Muscle layer of colon (tissue), 2 donors: Measurements from ENCODE around the gene ROPN1.
"Not testable (repeated sequence)": the region's sequence is repeated elsewhere in the genome, so short reads cannot be mapped to it uniquely, and the experiment has no call there.

Source experiments
- H3K27ac ChIP-seq: one replicate; pipeline ENCODE4 v1.7.0; 2013; ENCODE audit warnings: low read depth, mild to moderate bottlenecking, low read length, moderate library complexity
- H3K27me3 ChIP-seq, 2 donors: one replicate each; pipeline ENCODE4 v1.7.0; 2013; ENCODE audit warnings: low read length in 2 of 2, mild to moderate bottlenecking in 2 of 2; ENCODE audit not compliant: insufficient read depth in 2 of 2, control insufficient read depth in 1 of 2
- H3K36me3 ChIP-seq: one replicate; pipeline ENCODE4 v1.7.0; 2013; ENCODE audit warnings: mild to moderate bottlenecking, low read length; ENCODE audit not compliant: insufficient read depth
- H3K4me1 ChIP-seq: one replicate; pipeline ENCODE4 v1.7.0; 2013; ENCODE audit warnings: mild to moderate bottlenecking, low read length; ENCODE audit not compliant: insufficient read depth
- H3K4me3 ChIP-seq, 2 donors: one replicate each; pipeline ENCODE4 v1.7.0; 2013; ENCODE audit warnings: low read length in 2 of 2, low read depth in 1 of 2, mild to moderate bottlenecking in 1 of 2, moderate library complexity in 1 of 2
- H3K9ac ChIP-seq: one replicate; pipeline ENCODE4 v1.7.0; 2013; ENCODE audit warnings: low read length
- H3K9me3 ChIP-seq: one replicate; pipeline ENCODE4 v1.7.0; 2013; ENCODE audit warnings: mild to moderate bottlenecking, low read length
- donor health status: abdominal sarcoma.
- donor health status: Adenocarcinoma of cecum.

The ROPN1 gene

DNA sequence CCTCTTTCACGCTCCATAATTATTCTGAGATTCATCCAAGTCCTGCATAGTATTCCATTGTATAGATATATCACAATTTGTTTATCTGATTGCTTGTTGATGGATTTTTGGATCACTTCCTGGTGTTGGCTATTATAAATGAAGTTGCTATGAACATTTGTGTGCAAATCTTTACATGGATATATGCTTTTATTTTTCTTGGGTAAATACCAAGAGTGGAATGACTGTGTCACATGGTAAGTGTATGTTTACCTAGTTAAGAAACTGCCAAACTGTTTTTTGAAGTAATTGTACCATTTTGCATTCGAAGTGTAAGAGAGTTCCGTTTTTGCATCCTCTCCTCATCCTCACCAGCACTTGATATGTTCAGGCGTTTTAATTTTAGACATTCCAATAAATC lies 34.6 kb upstream of the ROPN1 start:
- Histone ChIP-seq H3K4me3 (no peak overlapping the region), H3K9ac (no peak overlapping the region), H3K36me3 (no peaks in the 10 kb centered on the region), H3K27ac (no peak overlapping the region), H3K27me3 (no peaks in the 10 kb centered on the region), H3K4me1 (no peaks in the 10 kb centered on the region), H3K9me3 (no peaks in the 10 kb centered on the region)

DNA sequence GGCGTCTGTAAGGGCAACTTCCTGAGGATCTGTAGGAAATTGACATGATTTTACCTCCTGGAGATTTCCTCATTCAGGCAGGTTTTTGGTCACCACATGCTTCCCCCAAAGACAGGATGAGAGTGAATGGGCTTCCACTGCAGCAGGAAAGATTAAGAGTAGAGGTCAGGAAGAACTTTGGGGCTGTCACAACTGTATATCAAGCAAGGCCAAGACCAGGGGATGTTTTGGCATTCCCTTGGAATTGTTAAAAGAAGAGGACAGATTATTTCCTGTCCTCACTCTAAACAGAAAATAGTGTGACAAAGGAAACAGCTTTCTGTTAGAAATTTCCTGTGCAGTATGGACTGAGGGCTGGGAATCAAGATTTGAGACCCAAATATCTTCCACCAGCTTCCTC lies 31.6 kb upstream of the ROPN1 start:
- not testable (repeated sequence) for H3K9ac ChIP-seq, H3K4me1 ChIP-seq, H3K27ac ChIP-seq, H3K27me3 ChIP-seq, H3K4me3 ChIP-seq, H3K36me3 ChIP-seq, H3K9me3 ChIP-seq

DNA sequence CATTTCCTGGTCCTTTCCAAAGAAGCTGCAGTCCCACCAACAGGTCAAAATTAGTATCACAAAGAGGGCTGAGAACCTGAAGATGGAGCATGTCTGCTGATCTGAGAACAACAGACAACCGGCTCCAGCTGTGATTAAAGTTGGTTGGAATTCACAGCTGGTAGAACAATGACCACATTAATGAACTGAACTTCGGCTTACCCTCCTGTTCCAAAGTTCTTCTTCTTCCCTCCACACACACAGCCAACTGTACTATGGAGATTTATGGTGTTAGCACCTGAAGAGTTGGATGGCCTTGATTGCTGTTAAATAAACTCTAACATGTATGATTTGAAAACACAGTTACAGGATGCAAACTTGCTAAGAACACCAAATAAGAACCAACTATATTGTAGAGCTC lies 27.4 kb upstream of the ROPN1 start:
- no peaks in the 10 kb centered on the region for H3K27me3 ChIP-seq
- no peak overlapping the region for H3K9ac ChIP-seq
- no peak overlapping the region for H3K4me3 ChIP-seq
- no peaks in the 10 kb centered on the region for H3K36me3 ChIP-seq
- no peak overlapping the region for H3K27ac ChIP-seq
- no peaks in the 10 kb centered on the region for H3K9me3 ChIP-seq
- no peaks in the 10 kb centered on the region for H3K4me1 ChIP-seq

DNA sequence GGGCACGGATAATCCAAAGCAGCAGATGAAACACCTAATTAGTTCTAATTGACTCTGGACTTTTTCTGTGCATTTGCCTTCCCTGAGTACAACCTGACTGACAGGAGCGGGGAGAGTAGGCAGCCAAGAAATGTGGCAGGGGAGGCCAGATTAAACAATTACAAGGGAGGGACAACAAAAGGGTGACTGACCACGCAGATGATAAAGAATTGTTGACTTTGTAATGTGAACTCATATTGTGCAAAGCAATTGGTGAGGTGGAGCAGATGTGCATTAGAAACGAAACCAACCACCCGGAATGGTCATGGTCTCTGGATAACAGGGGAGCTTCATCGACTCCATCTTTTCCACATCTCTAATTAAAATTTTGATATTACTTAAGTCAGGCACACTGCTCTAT lies 25.6 kb upstream of the ROPN1 start:
- H3K27me3 ChIP-seq, H3K27ac ChIP-seq, H3K9me3 ChIP-seq, H3K36me3 ChIP-seq, H3K4me1 ChIP-seq, H3K4me3 ChIP-seq, H3K9ac ChIP-seq: not testable (repeated sequence)

DNA sequence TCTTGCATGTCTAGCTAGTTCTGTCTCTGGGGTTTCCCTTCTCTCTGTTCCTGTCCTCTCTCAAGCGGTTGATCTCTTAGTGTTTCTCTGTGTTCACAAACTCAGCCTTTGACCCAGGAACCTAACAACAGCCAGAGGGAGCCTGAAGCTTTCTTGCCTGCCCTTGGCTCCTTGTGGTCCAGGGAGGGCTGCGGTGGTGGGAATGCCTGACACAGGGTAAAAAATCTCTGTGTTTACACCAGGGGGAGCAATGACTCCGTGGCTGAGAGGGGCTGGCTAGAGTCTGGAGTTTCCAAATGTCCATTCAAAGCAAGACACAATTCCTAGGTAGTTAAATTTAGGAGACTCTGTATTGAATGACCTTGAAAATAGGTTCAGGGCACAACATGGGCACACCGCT lies 24.6 kb upstream of the ROPN1 start:
- H3K9ac ChIP-seq, H3K4me3 ChIP-seq, H3K36me3 ChIP-seq, H3K27ac ChIP-seq, H3K9me3 ChIP-seq, H3K27me3 ChIP-seq, H3K4me1 ChIP-seq: not testable (repeated sequence)

DNA sequence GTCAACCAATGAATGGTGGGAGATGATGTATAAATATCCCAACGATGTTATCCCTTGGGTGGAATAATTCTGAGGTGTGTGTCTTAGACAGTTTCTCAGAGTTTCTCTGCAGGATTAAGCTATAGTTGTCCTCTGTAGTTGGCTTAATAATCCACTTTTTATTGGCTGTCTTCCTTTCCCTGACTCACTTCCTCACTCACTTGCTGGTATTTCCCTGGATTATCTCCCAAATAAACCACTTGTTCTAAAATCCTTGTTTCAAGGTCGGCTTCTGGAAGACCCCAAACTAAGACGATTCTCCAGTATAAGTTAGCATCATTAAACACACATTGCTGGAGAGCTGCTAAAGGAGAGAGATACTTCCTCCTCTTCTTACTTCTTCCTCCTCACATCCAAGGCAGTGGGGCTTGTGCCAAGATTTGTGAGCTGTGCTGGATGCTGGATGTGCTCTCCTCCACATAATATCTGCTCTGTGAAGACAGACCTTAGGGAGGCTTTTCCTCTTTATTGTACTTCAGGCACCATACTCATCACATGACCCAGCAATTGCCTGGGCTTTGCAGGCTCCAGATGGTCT lies 22.5 kb upstream of the ROPN1 start:
- Histone ChIP-seq H3K9ac (no peak overlapping the region), H3K27me3 (no peaks in the 10 kb centered on the region), H3K27ac (no peak overlapping the region), H3K9me3 (no peaks in the 10 kb centered on the region), H3K36me3 (no peaks in the 10 kb centered on the region), H3K4me3 (no peak overlapping the region), H3K4me1 (no peaks in the 10 kb centered on the region)

DNA sequence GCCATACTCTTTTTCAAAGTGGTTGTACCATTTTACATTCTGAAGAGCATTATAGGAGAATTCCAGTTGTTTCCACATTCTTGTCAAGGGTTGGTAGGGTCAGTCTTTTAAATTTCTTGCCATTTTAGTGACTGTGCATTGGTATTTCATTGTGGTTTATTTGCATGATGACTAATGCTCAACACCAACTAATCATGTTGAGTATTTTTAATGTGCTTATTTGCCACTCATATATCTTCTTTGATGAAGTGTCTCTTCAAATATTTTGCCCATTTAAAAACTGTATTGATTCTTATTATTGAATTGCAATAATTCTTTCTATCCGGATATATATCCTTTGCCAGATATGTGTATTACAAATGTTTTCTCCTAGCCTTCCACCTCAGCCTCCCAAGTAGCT lies 16.4 kb upstream of the ROPN1 start:
- not testable (repeated sequence) for H3K9ac ChIP-seq, H3K27ac ChIP-seq

DNA sequence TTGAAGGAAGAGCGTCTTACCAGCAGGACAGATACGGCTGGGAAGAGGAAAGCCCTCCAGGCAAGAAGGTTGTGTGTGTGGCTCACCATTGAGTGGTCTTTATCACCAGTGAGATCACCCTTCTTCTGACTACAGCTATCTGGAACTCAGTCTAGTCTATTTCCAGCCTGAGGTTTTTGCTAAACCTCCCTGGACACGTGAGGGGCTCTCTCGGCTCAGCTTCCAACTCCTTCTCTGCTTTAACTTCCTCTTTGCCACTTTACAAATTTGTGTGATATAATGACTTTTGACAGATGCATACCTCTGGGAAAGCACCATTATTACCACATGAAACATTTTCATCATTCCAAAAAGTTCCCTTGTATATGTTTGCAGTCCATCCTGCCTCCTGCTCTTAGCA lies 15.3 kb upstream of the ROPN1 start:
- Histone ChIP-seq H3K27ac (no peak overlapping the region), H3K27me3 (no peaks in the 10 kb centered on the region), H3K36me3 (no peaks in the 10 kb centered on the region), H3K9ac (no peak overlapping the region), H3K9me3 (no peaks in the 10 kb centered on the region), H3K4me1 (no peaks in the 10 kb centered on the region), H3K4me3 (no peak overlapping the region)

More for the DNA sequence above, 16.4 kb upstream of the ROPN1 start:
- not testable (repeated sequence) for H3K4me3 ChIP-seq, H3K4me1 ChIP-seq, H3K27me3 ChIP-seq, H3K36me3 ChIP-seq, H3K9me3 ChIP-seq

DNA sequence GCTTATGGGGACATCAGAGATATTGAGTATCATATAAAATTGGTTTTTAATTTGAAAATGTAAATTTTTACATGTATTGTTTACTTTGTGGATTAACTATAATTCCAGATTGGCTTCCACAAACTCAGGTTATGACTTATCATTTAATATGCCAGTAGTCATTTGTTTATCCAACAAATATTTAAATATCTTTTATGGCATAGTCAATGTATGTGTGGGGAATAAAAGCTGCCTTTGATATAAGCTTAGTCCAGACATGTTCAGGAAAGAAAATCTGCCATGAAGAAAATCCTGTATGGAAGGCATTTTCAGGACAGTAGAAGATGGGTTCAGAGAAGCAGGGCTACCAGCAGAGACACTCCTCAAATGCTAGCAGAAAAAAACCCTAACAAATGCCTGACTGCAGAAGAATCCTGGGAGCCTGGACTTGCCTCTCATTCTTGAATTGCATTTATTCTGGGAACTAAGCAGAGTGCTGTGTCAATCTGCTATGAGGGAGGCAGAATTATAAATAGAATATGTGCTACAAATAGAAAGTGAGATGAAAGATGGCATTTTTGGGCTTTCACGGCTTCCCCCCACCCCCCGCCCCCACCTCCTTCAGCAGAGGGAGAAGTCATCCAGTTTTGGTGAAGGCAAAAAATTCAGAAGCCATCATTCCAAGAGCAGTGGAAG lies 10.6 kb upstream of the ROPN1 start:
- H3K9ac ChIP-seq, H3K4me1 ChIP-seq, H3K27me3 ChIP-seq, H3K27ac ChIP-seq, H3K4me3 ChIP-seq, H3K36me3 ChIP-seq, H3K9me3 ChIP-seq: not testable (repeated sequence)

DNA sequence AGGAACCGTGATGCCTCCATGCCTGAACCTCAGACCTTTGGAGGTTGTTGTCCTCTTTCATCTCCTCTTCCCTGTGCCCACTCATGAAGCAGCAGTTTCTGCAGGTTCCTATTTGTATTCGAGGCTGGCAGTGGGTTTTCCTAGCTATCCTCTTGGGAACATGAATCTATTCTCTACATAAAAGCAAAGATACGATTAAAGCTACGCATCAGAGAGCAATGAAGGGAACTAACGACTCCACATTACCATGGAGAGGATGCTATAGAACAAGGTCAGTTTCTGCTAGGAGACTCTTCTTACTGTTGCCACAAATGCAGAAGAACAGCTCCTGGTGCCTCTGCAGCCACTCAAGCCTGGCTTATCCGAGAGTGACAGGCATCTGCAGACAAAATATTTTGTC lies 9.4 kb upstream of the ROPN1 start:
- H3K27me3 ChIP-seq, H3K9ac ChIP-seq, H3K36me3 ChIP-seq, H3K9me3 ChIP-seq, H3K4me3 ChIP-seq, H3K27ac ChIP-seq, H3K4me1 ChIP-seq: not testable (repeated sequence)

DNA sequence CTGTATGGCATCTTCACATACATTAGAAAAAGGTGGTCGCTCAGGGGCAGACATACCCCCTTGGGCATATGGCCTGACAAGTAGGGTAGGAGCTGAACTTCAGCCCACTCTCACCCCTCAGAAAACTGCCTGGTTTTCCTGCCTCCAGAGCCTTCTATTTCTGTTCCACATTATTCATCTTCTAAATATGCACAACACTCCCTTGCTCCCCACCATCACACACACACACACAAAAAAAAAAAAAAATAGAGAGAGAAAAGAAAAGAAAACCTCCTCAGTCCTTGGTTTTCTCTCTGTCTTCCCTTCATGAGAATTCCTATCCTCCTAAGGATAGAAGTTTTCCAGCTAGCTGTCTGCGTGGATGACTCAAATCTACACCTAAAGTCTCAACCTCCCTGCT lies 5.6 kb upstream of the ROPN1 start:
- Histone ChIP-seq H3K9me3 (no peaks in the 10 kb centered on the region), H3K27ac (no peak overlapping the region), H3K4me1 (no peaks in the 10 kb centered on the region), H3K4me3 (no peak overlapping the region), H3K27me3 (no peaks in the 10 kb centered on the region), H3K9ac (no peak overlapping the region), H3K36me3 (no peaks in the 10 kb centered on the region)

DNA sequence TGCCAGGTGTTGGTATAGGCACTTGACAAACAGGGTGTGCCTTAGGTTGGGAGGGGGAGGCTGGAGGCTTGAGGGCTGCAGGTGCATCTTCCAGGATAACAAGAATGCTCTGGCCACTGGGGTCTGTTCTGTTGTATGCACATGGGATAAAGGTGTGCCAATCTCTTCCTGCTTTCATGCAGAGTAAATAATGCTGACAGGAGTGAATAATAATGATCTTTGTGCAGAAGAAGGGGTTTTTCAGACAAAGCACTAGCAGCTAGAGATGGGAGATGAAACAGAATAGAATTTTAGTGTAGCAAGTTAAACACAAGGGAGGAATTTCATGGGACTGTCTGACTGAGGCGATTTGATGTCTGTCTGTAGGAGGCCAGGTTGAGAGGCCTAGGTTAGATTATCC lies 1.9 kb upstream of the ROPN1 start:
- H3K27ac ChIP-seq: no peak overlapping the region
- no peak overlapping the region for H3K4me3 ChIP-seq
- no peak overlapping the region for H3K9ac ChIP-seq
- no peaks in the 10 kb centered on the region for H3K36me3 ChIP-seq
- no peaks in the 10 kb centered on the region for H3K27me3 ChIP-seq
- no peaks in the 10 kb centered on the region for H3K4me1 ChIP-seq
- H3K9me3 ChIP-seq: no peaks in the 10 kb centered on the region
